GM20000 (cell line): ENCODE measurements around the gene ASIC3.

Experiments used
- DNase-seq: peaks from one replicate; pipeline ENCODE4 v3.0.0; 2012; ENCODE audit warnings: low spot score
- CTCF ChIP-seq: IDR thresholded peaks from 2 replicates; pipeline ENCODE4 v1.5.1; 2012; ENCODE audit warnings: mild to moderate bottlenecking, control low read depth; ENCODE audit errors: extremely low read depth, missing control alignments

The ASIC3 gene

GRCh38 chr7:151047976-151048815 is at the start of gene ASIC3:
Gene ASIC3 (plus strand): TSS chr7:151048531. CDS start chr7:151048886, 355 bp downstream.
- DNase-seq = no peak

DNA sequence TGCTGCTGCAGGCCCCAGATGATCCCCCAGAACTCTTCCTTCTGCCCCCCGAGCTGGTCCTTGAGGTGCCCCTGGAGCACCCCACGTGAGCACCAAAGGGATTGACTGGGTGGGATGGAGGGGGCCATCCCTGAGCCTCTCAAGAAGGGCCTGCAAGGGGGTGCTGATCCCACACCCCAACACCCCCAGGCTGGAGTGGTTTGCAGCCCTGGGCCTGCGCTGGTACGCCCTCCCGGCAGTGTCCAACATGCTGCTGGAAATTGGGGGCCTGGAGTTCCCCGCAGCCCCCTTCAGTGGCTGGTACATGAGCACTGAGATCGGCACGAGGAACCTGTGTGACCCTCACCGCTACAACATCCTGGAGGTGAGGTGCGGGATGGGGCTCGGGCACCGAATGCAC is 49.3 kb upstream of the ASIC3 start:
- DNase-seq = no peak
- TF ChIP-seq CTCF = no peak

More at GRCh38 chr7:151047976-151048815, at the start of gene ASIC3:
- no peak for TF ChIP-seq CTCF

DNA sequence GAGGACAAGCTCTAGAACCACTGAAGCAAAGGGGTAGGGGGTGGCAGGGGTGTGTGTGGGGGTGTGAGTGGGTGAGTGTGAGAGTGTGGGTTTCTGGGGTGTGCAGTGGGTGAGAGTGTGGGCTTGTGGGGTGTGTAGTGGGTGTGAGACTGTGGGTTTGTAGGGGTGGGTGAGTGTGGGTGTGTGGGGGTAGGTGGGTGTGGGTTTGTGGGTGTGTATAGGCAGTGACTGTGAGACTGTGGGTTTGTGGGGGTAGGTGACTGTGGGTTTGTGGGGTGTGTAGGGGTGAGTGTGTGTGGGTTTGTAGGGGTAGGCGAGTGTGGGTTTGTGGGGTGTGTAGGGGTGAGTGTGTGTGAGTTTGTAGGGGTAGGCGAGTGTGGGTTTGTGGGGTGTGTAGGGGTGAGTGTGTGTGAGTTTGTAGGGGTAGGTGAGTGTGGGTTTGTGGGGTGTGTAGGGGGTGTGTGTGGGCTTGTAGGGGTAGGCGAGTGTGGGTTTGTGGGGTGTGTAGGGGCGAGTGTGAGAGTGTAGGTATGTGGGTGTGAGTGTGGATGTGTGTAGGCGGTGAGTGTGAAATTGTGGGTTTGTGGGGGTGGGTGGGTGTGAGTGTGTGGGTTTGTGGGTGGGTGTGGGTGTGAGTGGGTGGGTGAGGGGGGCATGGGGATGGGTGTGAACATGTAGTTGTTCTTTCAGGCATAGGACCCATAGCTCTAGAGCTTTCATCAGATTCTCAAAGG is 48.7 kb upstream of the ASIC3 start:
- TF ChIP-seq CTCF = no peak
- DNase-seq = no peak

- no peak for DNase-seq
- TF ChIP-seq CTCF = no peak
These were observed 47.3 kb upstream of the ASIC3 start for GRCh38 chr7:151000897-151001495.

GRCh38 chr7:151001546-151001945 is 46.8 kb upstream of the ASIC3 start:
- no peak for TF ChIP-seq CTCF

GRCh38 chr7:151003572-151003971 is 44.8 kb upstream of the ASIC3 start:
- TF ChIP-seq CTCF = no peak
- no peak for DNase-seq

More at GRCh38 chr7:151001546-151001945, 46.8 kb upstream of the ASIC3 start:
- no peak for DNase-seq

DNA sequence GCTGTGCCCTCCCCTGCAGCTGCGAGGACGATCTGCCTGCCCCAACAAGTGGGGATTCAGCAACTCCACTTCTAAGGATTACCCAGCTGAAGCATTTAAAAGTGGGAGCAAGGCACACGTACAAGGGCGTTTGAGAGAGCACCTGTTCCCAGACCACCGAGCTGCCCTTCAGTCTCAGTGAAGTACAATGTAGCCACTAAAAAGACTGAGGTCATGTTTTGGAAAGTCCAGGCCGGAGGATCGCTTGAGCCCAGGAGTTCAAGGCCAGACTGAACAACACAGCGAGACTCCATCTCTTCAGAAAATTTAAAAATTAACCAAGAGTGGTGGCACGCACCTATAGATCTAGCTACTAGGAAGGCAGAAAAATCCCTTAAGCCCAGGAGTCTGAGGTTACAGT is 42.8 kb upstream of the ASIC3 start:
- DNase-seq = no peak
- no peak for TF ChIP-seq CTCF
